ENCODE data around the gene DOCK3.
"Not testable (repeated sequence)": the region's sequence is repeated elsewhere in the genome, so short reads cannot be mapped to it uniquely, and the experiment has no call there.

DNA sequence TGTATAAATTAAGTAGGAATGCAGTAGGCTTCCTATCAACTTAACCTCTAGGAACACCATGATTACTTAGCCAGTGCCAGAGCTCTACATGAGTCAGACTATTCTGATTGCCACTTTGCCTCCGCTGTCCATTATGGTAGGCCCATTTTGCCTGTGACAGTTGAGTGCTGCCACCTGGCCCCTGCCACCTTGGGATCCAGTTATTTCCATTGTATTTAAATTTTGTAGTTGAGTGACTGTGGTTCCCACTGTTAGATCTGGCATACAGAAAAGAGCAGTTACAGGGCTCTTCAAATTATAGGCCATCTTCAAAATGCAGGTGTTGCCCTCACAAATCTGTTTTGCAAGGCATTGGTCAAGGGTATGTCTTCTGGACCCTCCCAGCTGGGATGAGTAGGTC, 456.9 kb downstream of the DOCK3 start:
- TF ChIP-seq, protein P1, sequence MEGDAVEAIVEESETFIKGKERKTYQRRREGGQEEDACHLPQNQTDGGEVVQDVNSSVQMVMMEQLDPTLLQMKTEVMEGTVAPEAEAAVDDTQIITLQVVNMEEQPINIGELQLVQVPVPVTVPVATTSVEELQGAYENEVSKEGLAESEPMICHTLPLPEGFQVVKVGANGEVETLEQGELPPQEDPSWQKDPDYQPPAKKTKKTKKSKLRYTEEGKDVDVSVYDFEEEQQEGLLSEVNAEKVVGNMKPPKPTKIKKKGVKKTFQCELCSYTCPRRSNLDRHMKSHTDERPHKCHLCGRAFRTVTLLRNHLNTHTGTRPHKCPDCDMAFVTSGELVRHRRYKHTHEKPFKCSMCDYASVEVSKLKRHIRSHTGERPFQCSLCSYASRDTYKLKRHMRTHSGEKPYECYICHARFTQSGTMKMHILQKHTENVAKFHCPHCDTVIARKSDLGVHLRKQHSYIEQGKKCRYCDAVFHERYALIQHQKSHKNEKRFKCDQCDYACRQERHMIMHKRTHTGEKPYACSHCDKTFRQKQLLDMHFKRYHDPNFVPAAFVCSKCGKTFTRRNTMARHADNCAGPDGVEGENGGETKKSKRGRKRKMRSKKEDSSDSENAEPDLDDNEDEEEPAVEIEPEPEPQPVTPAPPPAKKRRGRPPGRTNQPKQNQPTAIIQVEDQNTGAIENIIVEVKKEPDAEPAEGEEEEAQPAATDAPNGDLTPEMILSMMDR (IDR thresholded peaks at IDR 0.05), result not testable (repeated sequence)
- TF ChIP-seq POLR2A (IDR thresholded peaks at IDR 0.05); POLR2AphosphoS5 (IDR thresholded peaks at IDR 0.05; ENCODE audit: insufficient read depth in 1 of 2, low read depth in 1 of 2): not testable (repeated sequence)

Measured in vagina (tissue), 2 donors.